Endodermal cell (in vitro differentiated cells): ENCODE data around the gene MDFIC. TPM values are rescaled to one million over a fixed set of nuclear protein-coding genes. Genes with fewer than 3 reads are reported as not detected.

Experiments used
- DNase-seq: peaks from one replicate; pipeline ENCODE4 v3.0.0-alpha.2; 2017
- H3K27ac ChIP-seq: 2 replicates; pipeline ENCODE4 v1.5.1; 2013; ENCODE audit warnings: mild to moderate bottlenecking, low read depth, low read length, moderate library complexity
- H3K27me3 ChIP-seq: 2 replicates; pipeline ENCODE4 v1.6.1; 2013; ENCODE audit warnings: mild to moderate bottlenecking, low read length, moderate library complexity; ENCODE audit not compliant: insufficient read depth, control insufficient read depth, poor library complexity, severe bottlenecking
- H3K36me3 ChIP-seq: 2 replicates; pipeline ENCODE4 v1.7.0; 2013; ENCODE audit warnings: mild to moderate bottlenecking, low read length, moderate library complexity; ENCODE audit not compliant: control insufficient read depth, insufficient read depth
- H3K4me1 ChIP-seq: one replicate; pipeline ENCODE4 v1.7.0; 2013; ENCODE audit warnings: low read length; ENCODE audit not compliant: control insufficient read depth, insufficient read depth
- H3K4me3 ChIP-seq: 2 replicates; pipeline ENCODE4 v1.5.1; 2013; ENCODE audit warnings: mild to moderate bottlenecking, low read length, moderate library complexity
- H3K9ac ChIP-seq: 2 replicates; pipeline ENCODE4 v1.6.1; 2013; ENCODE audit warnings: mild to moderate bottlenecking, low read length, moderate library complexity; ENCODE audit not compliant: poor library complexity, severe bottlenecking; ENCODE audit errors: extremely low read depth
- H3K9me3 ChIP-seq: 2 replicates; pipeline ENCODE4 v1.6.1; 2013; ENCODE audit warnings: mild to moderate bottlenecking, low read length, moderate library complexity; ENCODE audit not compliant: control insufficient read depth
- H3K27ac Mint-ChIP-seq: 2 replicates; pipeline ENCODE4 v1.8.0; 2020; ENCODE audit warnings: mixed read lengths
- H3K27me3 Mint-ChIP-seq: 2 replicates; pipeline ENCODE4 v1.8.0; 2021; ENCODE audit warnings: mild to moderate bottlenecking, mixed read lengths; ENCODE audit not compliant: insufficient read depth
- H3K36me3 Mint-ChIP-seq: 2 replicates; pipeline ENCODE4 v1.8.0; 2020; ENCODE audit warnings: low read depth, mixed read lengths
- H3K4me1 Mint-ChIP-seq: 2 replicates; pipeline ENCODE4 v1.8.0; 2020; ENCODE audit warnings: mixed read lengths
- H3K4me3 Mint-ChIP-seq: 2 replicates; pipeline ENCODE4 v1.8.0; 2020; ENCODE audit warnings: mild to moderate bottlenecking, moderate library complexity, mixed read lengths
- H3K9me3 Mint-ChIP-seq: 2 replicates; pipeline ENCODE4 v1.8.0; 2020; ENCODE audit warnings: mild to moderate bottlenecking, mixed read lengths
- WGBS, 2 experiments: methylation state at CpG; one replicate each; pipeline versions ENCODE4 v1.1.5 to v1.1.7; 2013; ENCODE audit warnings: missing lambda C conversion rate in 2 of 2, mixed read lengths in 1 of 2; ENCODE audit not compliant: insufficient coverage in 1 of 2, insufficient read length in 1 of 2; 5-methylcytosine and 5-hydroxymethylcytosine counted together
- total RNA-seq, 2 donors: library from RNA; stranded (reverse); fragmentation: NEBNext Ultra II Directional in 1 of 2; extraction: Animal tissue kit (Norgen Biotek cat#: 25700) in 1 of 2; gene quantifications; 2 replicates in 1 of 2; 3 replicates in 1 of 2; pipeline ENCODE4 v1.2.1, GENCODE V29; 2021
- TF ChIP-seq, protein P1 (sequence below): fragments of 200-600 bp; sonication (generic); conservative IDR thresholded peaks from 2 replicates; pipeline ENCODE4 v1.5.0; 2021; ENCODE audit warnings: antibody characterized with exemption, mild to moderate bottlenecking

The MDFIC gene
- total RNA-seq, 2 donors from 2014 or later = 7.4 to 15.1 TPM

DNA sequence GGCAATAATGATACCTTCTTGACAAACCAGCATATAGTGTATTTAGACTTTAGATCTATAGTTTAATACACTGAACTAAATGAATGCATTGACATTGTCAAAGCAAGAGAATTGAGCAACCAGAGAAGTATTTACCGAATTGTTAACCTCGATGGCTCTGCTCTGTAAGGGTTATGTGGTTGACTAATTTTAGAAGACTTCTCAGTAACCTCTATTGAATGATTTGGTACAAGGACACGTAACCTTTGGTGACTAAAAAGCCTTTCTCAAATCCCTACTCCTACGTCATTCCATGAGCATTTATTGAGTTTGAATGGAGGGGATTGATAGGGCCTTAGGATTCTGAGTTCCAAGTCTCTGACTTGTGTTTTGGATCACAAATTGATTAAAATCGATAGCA is 67.6 kb downstream of the MDFIC start:
- peaks cover 2% of the 10 kb centered on the region for H3K36me3 Mint-ChIP-seq
- H3K4me3 Mint-ChIP-seq = no peak overlapping the region
- DNase-seq = no peak
- H3K9ac ChIP-seq = no peak overlapping the region
- no peaks in the 10 kb centered on the region for H3K36me3 ChIP-seq
- no peaks in the 10 kb centered on the region for H3K27me3 Mint-ChIP-seq
- peaks cover 20% of the 10 kb centered on the region for H3K4me1 Mint-ChIP-seq
- H3K9me3 Mint-ChIP-seq = peaks cover 7% of the 10 kb centered on the region
- H3K27me3 ChIP-seq = no peaks in the 10 kb centered on the region
- no peak overlapping the region for H3K27ac ChIP-seq
- H3K9me3 ChIP-seq = no peaks in the 10 kb centered on the region
- TF ChIP-seq, protein P1, sequence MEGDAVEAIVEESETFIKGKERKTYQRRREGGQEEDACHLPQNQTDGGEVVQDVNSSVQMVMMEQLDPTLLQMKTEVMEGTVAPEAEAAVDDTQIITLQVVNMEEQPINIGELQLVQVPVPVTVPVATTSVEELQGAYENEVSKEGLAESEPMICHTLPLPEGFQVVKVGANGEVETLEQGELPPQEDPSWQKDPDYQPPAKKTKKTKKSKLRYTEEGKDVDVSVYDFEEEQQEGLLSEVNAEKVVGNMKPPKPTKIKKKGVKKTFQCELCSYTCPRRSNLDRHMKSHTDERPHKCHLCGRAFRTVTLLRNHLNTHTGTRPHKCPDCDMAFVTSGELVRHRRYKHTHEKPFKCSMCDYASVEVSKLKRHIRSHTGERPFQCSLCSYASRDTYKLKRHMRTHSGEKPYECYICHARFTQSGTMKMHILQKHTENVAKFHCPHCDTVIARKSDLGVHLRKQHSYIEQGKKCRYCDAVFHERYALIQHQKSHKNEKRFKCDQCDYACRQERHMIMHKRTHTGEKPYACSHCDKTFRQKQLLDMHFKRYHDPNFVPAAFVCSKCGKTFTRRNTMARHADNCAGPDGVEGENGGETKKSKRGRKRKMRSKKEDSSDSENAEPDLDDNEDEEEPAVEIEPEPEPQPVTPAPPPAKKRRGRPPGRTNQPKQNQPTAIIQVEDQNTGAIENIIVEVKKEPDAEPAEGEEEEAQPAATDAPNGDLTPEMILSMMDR = no peak
- 99 to 100% methylated on average over 1 to 4 of the region's 5 CpGs for WGBS, 2 experiments
- H3K4me3 ChIP-seq = no peak overlapping the region
- no peak overlapping the region for H3K27ac Mint-ChIP-seq
- peaks cover 10% of the 10 kb centered on the region for H3K4me1 ChIP-seq

DNA sequence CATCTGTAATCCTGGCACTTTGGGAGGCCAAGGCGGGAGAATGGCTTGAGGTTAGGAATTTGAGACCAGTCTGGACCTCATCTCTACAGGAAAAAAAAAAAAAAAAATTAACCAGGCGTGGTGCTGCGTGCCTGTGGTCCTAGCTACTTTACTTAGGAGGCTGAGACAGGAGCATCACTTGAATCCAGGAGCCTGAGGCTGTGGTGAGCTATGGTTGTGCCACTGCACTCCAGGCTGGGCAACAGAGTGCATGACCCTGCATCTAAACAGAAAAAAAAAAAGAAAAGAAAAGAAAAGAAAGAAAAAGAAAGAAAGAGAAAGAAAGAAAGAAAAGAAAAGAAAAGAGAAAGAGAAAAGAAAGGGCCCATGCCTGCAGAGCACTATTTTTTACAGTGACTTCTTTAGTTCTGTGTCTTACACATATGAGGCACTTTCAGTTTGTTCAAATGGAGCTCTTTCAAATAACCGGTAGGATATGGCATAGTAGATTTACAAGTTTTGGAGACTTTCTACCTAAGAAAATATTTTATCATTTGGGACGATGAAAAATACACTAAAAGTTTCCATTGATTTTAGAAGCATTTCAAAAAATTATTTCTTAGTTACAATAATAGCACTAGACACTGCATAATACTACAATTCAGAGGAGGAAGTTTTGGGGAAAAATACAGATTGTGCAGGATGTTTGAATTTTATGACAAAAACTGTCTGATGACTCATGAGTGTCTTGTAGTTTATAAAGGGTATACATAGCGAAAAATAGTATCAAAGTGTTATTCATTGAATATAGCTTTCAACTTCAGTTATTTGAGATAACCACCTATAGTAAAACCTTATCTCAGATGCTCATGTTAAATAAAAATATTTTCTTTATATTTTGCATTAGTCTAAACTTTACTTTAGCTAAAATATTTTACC is 75.9 kb downstream of the MDFIC start:
- Histone ChIP-seq H3K9ac (no peak overlapping the region), H3K27me3 (no peaks in the 10 kb centered on the region), H3K9me3 (peaks cover 6% of the 10 kb centered on the region), H3K4me3 (no peak overlapping the region), H3K27ac (no peak overlapping the region), H3K4me1 (no peaks in the 10 kb centered on the region), H3K36me3 (no peaks in the 10 kb centered on the region)
- TF ChIP-seq, protein P1 = no peak
- peaks cover 8% of the 10 kb centered on the region for H3K4me1 Mint-ChIP-seq
- peaks cover 18% of the 10 kb centered on the region for H3K36me3 Mint-ChIP-seq
- peaks cover 17% of the 10 kb centered on the region for H3K9me3 Mint-ChIP-seq
- H3K27me3 Mint-ChIP-seq = no peaks in the 10 kb centered on the region
- 84 to 88% methylated on average over 1 to 5 of the region's 6 CpGs for WGBS, 2 experiments
- DNase-seq = no peak
- H3K4me3 Mint-ChIP-seq = no peak overlapping the region
- no peak overlapping the region for H3K27ac Mint-ChIP-seq

DNA sequence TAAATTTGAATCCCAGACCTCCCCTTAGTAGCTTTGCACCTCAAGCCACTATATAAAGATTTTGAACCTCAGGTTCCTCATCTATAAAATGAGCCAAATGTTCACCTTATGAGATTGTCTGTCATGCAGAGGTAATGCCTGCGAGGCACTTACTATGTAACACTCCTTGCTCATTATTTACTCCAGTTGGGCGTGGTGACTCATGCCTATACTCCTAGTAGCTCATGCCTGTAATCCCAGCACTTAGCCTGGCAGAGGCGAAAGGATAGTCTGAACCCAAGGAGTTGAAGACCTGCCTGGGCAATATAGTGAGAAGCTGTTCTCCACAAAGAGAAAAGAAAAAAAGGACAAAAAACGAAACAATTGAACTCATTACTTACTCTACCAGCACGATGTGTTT is 82.2 kb downstream of the MDFIC start:
- Mint-ChIP-seq H3K27me3 (no peaks in the 10 kb centered on the region), H3K27ac (no peak overlapping the region), H3K36me3 (no peaks in the 10 kb centered on the region), H3K9me3 (no peaks in the 10 kb centered on the region), H3K4me1 (peaks cover 30% of the 10 kb centered on the region), H3K4me3 (no peak overlapping the region)
- no peaks in the 10 kb centered on the region for H3K36me3 ChIP-seq
- no peak overlapping the region for H3K9ac ChIP-seq
- 83 to 84% methylated on average over 3 to 5 of the region's 5 CpGs for WGBS, 2 experiments
- H3K4me3 ChIP-seq = no peak overlapping the region
- H3K27ac ChIP-seq = no peak overlapping the region
- peaks cover 15% of the 10 kb centered on the region for H3K4me1 ChIP-seq
- no peaks in the 10 kb centered on the region for H3K9me3 ChIP-seq
- TF ChIP-seq, protein P1 = no peak
- no peak for DNase-seq
- H3K27me3 ChIP-seq = no peaks in the 10 kb centered on the region
